MM.1S (cell line): Measurements from ENCODE around the gene ADCY5.

Experiments used
- EZH2 ChIP-seq: fragments of 300-600 bp; sonication (generic); optimal IDR thresholded peaks from 2 replicates; pipeline ENCODE3; 2017; ENCODE audit warnings: low read depth, mild to moderate bottlenecking, antibody characterized with exemption, low read length, mixed read lengths
- TF ChIP-seq, protein P1 (sequence below): fragments of 300-600 bp; sonication (generic); IDR thresholded peaks from 2 replicates; pipeline ENCODE4 v1.5.1; 2016; ENCODE audit warnings: antibody characterized with exemption, low read length, mixed read lengths

DNA sequence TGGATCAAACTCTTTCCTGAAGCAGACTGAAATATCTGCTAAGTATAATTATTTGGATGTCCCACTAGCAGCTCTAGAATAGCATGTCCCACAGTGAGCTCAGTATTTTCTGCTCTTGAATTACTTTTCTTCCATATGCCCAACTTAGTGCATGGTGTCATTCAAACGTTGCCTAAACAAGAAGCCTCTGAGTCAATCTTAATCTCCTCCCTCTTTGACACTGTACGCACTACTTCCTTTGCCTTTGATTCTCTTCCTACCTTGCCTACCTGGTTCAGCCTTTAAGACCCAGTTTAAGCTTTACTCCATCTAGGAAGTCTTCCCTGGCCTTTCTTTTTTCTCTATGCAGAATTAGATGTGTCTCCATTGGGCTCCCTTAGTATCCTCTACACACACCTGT lies 192.6 kb downstream of the ADCY5 start:
- TF ChIP-seq, protein P1, sequence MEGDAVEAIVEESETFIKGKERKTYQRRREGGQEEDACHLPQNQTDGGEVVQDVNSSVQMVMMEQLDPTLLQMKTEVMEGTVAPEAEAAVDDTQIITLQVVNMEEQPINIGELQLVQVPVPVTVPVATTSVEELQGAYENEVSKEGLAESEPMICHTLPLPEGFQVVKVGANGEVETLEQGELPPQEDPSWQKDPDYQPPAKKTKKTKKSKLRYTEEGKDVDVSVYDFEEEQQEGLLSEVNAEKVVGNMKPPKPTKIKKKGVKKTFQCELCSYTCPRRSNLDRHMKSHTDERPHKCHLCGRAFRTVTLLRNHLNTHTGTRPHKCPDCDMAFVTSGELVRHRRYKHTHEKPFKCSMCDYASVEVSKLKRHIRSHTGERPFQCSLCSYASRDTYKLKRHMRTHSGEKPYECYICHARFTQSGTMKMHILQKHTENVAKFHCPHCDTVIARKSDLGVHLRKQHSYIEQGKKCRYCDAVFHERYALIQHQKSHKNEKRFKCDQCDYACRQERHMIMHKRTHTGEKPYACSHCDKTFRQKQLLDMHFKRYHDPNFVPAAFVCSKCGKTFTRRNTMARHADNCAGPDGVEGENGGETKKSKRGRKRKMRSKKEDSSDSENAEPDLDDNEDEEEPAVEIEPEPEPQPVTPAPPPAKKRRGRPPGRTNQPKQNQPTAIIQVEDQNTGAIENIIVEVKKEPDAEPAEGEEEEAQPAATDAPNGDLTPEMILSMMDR: no peak
- no peak for TF ChIP-seq EZH2
